Sigmoid colon (tissue), 7 donors: ENCODE results near the gene GPR180. TPM values are rescaled to one million over a fixed set of nuclear protein-coding genes. Genes with fewer than 3 reads are reported as not detected.

Experiments used
- DNase-seq: peaks from one replicate; pipeline ENCODE4 v3.0.0-alpha.2; 2019
- H3K27ac ChIP-seq, 4 donors: fragments of 200-600 bp; sonication (generic); one replicate each; pipeline ENCODE4 v1.5.1; 2016 to 2019; ENCODE audit warnings: mild to moderate bottlenecking in 1 of 4
- H3K27me3 ChIP-seq, 3 donors: fragments of 200-600 bp; sonication (generic); one replicate each; pipeline ENCODE4 v1.5.1; 2019; ENCODE audit warnings: mild to moderate bottlenecking in 1 of 3
- H3K36me3 ChIP-seq, 4 donors: fragments of 200-600 bp; sonication (generic); one replicate each; pipeline ENCODE4 v1.5.1; 2016 to 2019
- H3K4me1 ChIP-seq, 4 donors: fragments of 200-600 bp; sonication (generic); one replicate each; pipeline ENCODE4 v1.5.1; 2017 to 2019
- H3K4me3 ChIP-seq, 4 donors: fragments of 200-600 bp; sonication (generic); one replicate each; pipeline ENCODE4 v1.5.1; 2017 to 2019; ENCODE audit warnings: mild to moderate bottlenecking in 2 of 4, moderate library complexity in 1 of 4
- H3K9me3 ChIP-seq, 4 donors: fragments of 200-600 bp in 3 of 4; sonication (generic) in 3 of 4; one replicate each; pipeline versions ENCODE4 v1.5.1 to v1.6.1; 2013 to 2019
- EP300 ChIP-seq, 4 donors: sonication (generic); formaldehyde crosslinking; IDR thresholded peaks; one replicate each; pipeline ENCODE4 v1.6.1; 2017; ENCODE audit warnings: antibody characterized with exemption in 4 of 4
- POLR2A ChIP-seq, 2 donors: fragments of 450-650 bp; IDR thresholded peaks; one replicate each; pipeline ENCODE4 v1.6.1; 2016; ENCODE audit warnings: antibody characterized with exemption in 2 of 2, mild to moderate bottlenecking in 2 of 2, moderate library complexity in 2 of 2
- POLR2AphosphoS5 ChIP-seq, 4 donors: sonication (generic); formaldehyde crosslinking; IDR thresholded peaks; one replicate each; pipeline ENCODE4 v1.6.1; 2017; ENCODE audit warnings: antibody characterized with exemption in 4 of 4
- WGBS, 2 donors: extraction: QIAGEN DNeasy Blood & Tissue Kit; methylation state at CpG; one replicate each; pipeline ENCODE4 v1.1.7; 2013; 5-methylcytosine and 5-hydroxymethylcytosine counted together
- intact Hi-C: fragments of 100-400 bp; cut with DNase I; formaldehyde crosslinking; loops from one replicate; pipeline ENCODE4 v1.15.1; 2023
- polyA plus RNA-seq, 3 donors: library from polyadenylated mRNA; stranded (reverse); fragments of 200-250 nt; gene quantifications; one replicate each; pipeline ENCODE4 v1.2.3, GENCODE V29; 2013
- small RNA-seq, 3 donors: library from RNA; depleted of rRNA; stranded (forward); fragments of <200 nt; gene quantifications; one replicate each; pipeline ENCODE3, GENCODE V24; 2016
- total RNA-seq, 4 donors: library from RNA; depleted of rRNA; stranded (reverse); fragments of >200 nt; gene quantifications; one replicate each; pipeline ENCODE4 v1.1.0, GENCODE V29; 2016
- TF ChIP-seq, protein P1 (sequence below), 4 experiments: fragments of 450-650 bp in 3 of 4; fragments of 200-600 bp in 1 of 4; IDR thresholded peaks; one replicate each; pipeline ENCODE4 v1.5.1; 2016 to 2019; ENCODE audit warnings: antibody characterized with exemption in 4 of 4, mild to moderate bottlenecking in 3 of 4, moderate library complexity in 2 of 4
- donor health status: healthy with polysubstance abuse.
- donor health status: Bipolar disorder and iron deficiency.
- donor health status: healthy.

GPR180 gene
- total and polyA plus RNA-seq, 7 donors = 0.69 to 6.9 (median 4.9) TPM

- Histone ChIP-seq H3K27ac (no peak overlapping the region), H3K4me1 (no peaks in the 10 kb centered on the region), H3K4me3 (no peak overlapping the region), H3K9me3 (no peaks in the 10 kb centered on the region), H3K36me3 (no peaks in the 10 kb centered on the region), H3K27me3 (no peaks in the 10 kb centered on the region)
- intact Hi-C loops = no loop called here
- 79 to 86% methylated on average over 5 of the region's 5 CpGs for WGBS, 2 donors
- no peak for DNase-seq
- TF ChIP-seq POLR2A (IDR thresholded peaks at IDR 0.05) (no peak), POLR2AphosphoS5 (IDR thresholded peaks at IDR 0.05) (no peak), EP300 (IDR thresholded peaks at IDR 0.05) (no peak)
- TF ChIP-seq, protein P1, sequence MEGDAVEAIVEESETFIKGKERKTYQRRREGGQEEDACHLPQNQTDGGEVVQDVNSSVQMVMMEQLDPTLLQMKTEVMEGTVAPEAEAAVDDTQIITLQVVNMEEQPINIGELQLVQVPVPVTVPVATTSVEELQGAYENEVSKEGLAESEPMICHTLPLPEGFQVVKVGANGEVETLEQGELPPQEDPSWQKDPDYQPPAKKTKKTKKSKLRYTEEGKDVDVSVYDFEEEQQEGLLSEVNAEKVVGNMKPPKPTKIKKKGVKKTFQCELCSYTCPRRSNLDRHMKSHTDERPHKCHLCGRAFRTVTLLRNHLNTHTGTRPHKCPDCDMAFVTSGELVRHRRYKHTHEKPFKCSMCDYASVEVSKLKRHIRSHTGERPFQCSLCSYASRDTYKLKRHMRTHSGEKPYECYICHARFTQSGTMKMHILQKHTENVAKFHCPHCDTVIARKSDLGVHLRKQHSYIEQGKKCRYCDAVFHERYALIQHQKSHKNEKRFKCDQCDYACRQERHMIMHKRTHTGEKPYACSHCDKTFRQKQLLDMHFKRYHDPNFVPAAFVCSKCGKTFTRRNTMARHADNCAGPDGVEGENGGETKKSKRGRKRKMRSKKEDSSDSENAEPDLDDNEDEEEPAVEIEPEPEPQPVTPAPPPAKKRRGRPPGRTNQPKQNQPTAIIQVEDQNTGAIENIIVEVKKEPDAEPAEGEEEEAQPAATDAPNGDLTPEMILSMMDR (IDR thresholded peaks at IDR 0.05) = no peak
Observed at GRCh38 chr13:94683409-94683808, 81.8 kb downstream of the GPR180 start.

Small RNA genes within 50 kb of the gene (small RNA-seq; reads per million reads assigned to genes)
- gene RNA5SP36 = 0 to 0.07 (median 0.06) reads per million in 3 donors

Other genes starting within 250 kb of the GPR180 start
- 1 to 10 TPM in 2 of 4 donors, under 1 TPM in 2; 0.36 to 1.4 (median 0.78) TPM for gene DCT, start 122.2 kb upstream of the GPR180 start, total RNA-seq
- gene DCT, start 122.2 kb upstream of the GPR180 start, polyA plus RNA-seq = under 1 TPM in 2 of 3 donors, not detected in 1; 0.04 to 0.60 TPM
- gene TGDS, start 5.7 kb upstream of the GPR180 start, total RNA-seq = 10 to 100 TPM in 2 of 4 donors, 1 to 10 TPM in 2; 5.5 to 13.2 (median 9.7) TPM
- gene TGDS, start 5.7 kb upstream of the GPR180 start, polyA plus RNA-seq = 10 to 100 TPM in 2 of 3 donors, 1 to 10 TPM in 1; 8.4 to 12.6 (median 10.9) TPM
- gene SOX21, start 110.7 kb downstream of the GPR180 start, total RNA-seq = not detected
- gene SOX21, start 110.7 kb downstream of the GPR180 start, polyA plus RNA-seq = under 1 TPM in 1 of 3 donors, not detected in 2; 0.60 TPM